Kidney glomerular epithelial cell (primary cell): ENCODE measurements around the gene FNBP1L.
A peak's percentile ranks its signal among the peaks of the same experiment; 100 is the strongest.
"Not testable (repeated sequence)": the region's sequence is repeated elsewhere in the genome, so short reads cannot be mapped to it uniquely, and the experiment has no call there.

ENCODE experiments used
- DNase-seq: peaks from one replicate; lab custom pipeline; 2025; lab: John Stamatoyannopoulos, UW

FNBP1L gene

DNA sequence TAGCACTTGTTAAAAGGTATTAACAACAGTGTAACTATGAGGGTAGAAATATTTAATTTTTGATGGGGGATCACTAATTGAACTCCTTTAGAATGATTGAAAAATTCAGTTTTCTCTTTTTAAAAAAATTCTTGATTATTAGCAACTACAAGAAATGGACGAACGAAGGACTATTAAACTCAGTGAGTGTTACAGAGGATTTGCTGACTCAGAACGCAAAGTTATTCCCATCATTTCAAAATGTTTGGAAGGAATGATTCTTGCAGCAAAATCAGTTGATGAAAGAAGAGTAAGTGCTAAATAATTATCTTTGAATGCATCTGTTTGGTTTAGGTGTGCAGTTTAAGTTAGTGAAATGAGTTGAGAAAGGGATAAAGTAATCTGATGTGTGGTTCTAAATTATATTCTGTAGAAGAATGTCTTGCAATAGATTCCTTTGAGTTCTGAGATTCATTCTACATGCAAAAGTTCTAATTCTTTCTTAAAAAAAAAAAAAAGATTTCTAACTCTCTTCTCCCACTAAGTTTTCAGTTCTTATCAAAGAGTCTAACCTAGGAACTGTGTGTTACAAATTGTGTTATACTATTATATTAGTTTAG, 85.0 kb downstream of the FNBP1L start:
- no peak for DNase-seq

DNA sequence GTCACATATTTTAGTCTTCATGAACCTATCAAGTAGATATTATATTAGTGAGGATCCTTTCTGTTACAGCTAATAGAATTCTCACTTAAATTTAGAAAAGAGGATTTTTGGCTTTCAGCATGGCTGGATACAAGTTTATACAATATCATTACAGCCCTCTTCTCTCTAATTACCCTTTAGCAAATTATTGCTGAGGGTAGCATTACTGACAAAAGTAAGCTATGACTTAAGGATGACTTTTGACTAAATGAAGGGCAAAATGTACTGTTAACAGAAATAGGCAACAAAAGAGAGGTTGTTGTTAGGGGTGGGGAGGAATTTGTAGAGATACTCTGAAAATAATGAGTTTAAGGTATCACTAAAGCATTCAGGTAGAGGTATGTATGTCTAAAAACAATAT, 85.8 kb downstream of the FNBP1L start:
- no peak for DNase-seq

DNA sequence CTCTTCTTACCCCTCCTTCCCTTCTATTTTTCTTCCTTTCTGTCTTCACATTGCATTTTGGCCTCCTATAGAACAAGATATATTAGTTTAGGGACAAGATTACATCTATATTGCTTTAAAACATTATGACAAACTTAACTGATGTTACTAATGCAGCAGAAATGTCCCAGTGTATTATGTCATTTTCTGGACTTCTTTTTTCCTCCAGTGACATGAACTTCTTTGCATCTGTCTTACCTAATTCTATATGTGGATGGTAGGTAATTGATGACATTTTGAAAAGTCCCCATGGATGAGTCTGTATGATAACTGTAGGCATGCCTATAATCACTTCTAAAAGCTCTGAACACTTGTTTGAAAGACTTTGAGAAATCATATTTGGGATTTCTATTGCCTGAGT, 89.5 kb downstream of the FNBP1L start:
- no peak for DNase-seq

DNA sequence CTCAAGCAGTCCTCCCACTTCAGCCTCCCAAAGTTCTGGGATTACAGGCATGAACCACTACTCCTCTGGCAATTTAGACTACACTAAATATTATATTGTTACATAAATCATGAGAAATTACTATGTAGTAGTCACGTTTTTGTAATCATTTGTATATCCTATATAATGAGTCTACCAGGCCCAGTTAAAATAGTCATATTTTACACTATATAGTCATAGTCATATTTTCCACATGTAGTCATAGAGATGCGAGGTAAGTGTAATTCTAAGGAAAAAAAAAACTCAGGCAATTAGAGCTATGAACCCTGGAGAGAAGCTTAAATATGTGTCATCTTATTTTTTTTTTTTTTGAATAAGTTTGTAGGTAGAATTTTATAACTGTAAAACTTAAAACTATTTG, 90.0 kb downstream of the FNBP1L start:
- no peak for DNase-seq

DNA sequence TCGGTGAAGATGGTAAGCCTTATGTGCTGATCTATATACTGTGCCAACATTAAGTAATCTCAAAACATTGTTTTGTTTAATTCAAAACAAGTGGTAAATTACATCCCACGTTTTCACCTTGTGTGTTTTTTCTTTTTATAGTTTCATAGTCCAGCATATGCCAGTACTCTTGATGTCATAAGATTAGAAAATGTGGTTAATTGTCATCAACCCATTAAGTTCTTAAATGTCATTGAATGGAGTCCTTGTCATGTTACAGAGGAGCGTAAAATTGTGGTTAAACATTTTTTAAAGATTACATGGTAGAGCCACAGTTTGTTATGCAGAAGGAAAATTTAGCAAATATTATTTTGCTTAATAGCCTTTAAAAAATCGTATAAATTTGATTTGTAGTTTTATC, 93.1 kb downstream of the FNBP1L start:
- no peak for DNase-seq

DNA sequence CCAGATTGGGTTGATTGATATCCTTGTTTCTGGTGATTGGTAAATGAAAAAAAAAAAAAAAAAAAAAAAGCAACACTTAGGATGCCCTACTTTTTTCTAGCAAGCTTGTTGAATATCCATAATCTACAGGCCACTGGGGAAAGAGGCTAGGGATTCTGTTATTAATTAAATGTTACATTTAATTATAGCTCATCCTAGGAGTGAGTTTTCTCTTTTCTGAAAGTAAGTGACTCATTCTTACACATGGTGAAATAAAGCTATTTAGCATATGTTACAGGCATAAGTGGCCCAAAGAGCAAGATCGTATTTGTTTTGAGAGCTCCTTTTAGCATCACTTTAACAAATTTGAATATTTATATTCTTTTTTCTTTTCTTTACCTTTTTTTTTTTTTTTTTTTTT, 94.5 kb downstream of the FNBP1L start:
- DNase-seq, result no peak

DNA sequence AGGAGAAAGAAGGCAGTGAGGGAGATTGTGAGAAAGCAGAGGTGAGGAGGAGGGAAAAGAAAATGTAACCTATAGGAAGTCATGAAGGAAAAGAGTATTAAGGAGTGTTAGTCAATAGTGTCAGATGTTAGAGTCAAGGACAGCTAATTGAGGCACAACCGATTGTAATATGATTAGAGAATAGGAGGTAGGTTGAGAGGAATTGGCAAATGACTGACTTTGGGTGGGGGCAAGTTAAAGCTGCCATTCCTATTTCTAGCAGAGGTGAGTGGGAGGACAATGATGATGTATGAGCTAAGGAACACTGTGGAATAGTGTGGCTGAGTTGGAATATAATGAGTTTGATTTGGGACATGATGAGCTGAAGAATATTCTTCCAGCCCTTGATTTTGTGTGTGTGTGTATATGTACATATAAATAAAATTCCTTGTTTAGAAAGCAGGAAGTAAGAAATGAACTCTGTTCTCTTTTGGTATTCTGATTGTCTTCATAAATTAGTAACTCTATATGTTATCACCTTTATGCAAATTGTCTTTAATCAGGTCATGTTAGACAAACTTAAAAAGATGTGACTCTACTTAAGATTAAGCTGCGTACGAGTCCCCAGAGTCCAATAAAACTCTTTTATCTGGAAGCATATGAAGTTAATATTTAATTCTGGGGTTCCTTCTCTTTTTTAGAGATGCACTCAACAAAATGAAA, 98.4 kb downstream of the FNBP1L start:
- DNase-seq, result no peak

DNA sequence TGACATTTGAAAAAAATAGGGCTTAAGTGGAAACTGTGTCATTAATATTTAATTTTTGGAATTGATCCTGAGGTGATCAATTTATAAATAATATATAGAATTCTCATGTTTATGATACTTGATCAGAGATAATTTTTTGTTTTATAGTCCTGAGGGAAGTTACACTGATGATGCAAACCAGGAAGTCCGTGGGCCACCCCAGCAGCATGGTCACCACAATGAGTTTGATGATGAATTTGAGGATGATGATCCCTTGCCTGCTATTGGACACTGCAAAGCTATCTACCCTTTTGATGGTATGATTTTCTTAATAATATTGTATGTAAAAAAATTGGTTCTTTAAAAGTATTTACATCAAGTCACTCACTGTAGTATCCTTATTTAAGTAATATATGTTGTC, 101.2 kb downstream of the FNBP1L start:
- no peak for DNase-seq

DNA sequence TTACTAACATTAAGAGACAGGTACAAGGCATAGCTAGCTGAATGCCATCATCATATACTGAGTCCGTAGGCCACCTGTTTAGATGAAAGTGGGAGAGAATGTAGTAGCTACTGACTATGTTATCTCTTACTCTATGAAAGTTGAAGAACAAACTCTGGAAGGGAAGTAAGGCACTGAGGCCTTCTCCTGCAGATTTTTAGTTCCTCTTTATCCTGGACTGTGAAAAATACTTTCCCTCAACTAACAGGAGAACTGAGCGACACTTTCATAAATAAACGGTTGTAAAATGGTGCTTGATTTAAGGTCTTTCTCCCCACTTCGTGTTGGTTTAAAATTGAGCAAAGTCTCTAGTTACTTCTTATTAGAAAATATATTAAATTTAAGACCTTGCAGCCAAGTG, 101.9 kb downstream of the FNBP1L start:
- no peak for DNase-seq

DNA sequence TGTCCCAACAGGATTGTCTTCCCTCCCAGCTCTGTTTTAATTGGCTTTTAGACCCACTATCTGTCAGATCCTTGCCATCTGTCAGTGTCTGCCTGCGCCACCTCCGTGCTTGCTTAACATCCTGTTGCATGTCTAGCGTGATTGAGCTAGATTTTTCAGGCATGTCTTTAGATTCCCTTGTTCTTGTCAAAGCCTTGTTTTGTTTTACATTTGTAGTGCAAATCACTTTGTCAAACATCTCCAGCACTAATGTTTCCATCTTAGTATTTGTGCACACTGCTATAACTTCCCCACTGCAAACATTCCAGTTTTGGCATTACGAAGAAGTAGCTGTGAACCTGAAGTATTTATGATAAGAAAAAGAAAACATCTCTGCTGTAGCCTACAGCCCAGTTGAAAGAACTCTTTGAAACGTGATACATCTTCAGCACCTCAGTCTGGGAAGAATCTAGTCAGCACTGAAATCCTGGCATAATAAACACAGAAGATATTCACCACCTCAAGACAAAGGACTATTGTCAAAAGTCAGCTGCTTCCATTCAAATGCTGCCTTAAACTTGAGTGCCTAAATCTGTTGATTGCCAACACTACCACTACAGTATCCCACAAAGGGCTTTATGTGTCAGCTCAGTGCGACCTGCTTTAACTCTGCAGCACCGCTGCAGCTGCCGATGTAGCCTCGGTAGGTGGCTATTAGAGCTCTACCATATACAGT, 105.0 kb downstream of the FNBP1L start:
- DNase-seq, result no peak

DNA sequence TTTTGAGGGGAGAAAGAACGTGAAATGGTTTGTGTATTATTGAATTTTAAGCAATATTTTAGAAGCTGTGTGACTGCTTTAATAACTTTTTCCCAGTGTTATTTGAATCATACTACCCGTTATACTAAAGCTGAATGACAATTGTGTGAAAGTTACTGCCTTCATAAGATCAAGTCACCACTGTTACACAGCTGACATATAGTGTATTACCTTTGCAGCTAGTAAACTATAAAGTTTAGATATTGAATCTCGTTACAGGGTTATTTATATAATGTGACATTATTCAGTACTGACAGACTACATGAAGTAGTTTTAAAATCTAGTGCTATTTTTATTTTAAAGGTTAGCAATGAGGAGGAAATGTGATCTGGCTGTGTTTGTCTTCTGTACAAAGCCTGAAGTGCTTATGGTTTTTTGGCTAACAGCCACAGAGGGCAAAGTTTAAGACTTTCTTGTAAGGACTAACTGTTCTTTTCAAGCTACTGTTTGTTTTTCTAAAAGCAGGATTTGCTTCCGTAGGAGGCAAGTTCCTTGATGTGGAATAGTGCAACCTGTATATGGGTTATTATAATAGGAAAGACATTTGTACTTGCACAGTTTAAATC, 106.1 kb downstream of the FNBP1L start:
- not testable (repeated sequence) for DNase-seq

DNA sequence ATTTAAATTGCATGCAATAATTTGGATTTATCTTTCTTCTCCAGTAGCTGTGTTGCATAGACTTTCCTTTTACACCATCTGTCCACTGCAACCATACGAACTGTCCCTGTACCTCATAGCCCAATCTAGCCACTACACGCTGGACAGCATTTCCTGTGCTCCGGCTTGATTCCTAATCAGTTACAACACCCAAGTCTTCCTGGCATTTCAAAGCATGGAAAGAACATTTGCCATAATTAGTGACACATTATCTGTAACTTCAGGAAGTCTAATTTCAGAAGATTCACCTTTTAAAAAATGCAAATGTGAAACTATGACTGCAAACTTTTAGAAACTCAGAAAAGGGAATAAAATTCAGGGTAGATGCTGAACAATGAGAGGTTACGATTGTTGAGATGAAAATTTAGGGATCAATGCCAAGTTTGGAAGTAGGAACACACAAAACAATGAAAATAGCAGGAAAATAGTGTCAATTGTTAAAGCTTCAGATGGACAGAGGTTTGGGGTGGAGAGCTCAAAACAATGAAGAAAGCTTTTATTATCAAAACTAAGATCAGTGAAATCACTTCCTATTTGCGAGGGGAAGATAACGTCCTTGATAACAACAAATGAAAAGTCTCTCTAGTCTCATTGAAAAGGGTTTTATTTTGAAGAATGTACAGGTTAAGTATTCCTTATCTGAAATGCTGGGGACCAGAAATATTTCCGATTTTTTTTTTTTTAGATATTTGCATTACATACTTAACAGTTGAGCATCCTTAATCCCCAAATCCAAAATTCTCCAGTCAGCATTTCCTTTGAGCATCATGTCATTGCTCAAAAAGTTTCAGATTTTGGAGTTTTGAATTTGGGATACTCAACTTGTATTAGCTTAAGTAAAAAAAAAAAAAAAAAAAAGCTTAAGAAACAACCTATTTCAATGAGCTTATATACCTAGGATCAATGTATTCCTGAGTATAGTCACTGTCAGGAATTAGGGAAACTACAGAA, 107.3 kb downstream of the FNBP1L start:
- DNase-seq, result no peak

DNA sequence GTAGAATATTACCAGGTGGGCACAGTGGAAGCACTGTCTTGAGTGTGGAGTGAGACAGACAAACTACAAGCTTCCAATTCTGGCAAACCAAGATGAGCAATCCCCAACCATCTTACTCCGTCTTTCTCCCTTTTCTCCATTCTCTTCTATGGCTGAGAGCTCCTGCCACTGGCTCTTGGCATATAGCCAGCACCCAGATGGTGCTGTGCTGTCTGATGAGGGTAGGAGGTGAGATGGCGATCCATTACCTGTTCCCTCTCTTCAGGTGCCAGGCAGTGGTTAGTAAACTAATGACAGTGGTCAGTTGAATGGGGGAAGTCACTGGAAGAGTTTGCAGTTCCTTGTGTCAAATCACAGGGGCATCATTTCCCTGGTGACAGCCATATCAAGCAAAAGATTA, 108.4 kb downstream of the FNBP1L start:
- DNase-seq, result no peak

DNA sequence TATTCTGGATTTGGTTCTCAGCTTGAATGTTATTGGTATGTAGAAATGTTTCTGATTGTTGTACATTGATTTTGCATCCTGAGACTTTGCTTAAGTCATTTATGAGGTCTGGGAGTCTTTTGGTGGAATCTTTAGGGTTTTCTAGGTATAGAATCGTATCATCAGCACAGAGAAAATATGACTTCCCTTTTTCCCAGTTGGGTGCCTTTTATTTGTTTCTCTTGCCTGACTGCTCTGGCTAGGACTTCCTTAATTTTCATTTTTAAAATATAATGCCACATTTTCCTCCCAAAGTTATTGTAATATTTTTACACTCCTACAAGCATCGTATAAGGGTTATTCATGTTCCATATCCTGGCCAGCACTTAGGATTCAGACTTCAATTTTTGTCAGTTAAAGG, 111.1 kb downstream of the FNBP1L start:
- DNase-seq, result no peak

DNA sequence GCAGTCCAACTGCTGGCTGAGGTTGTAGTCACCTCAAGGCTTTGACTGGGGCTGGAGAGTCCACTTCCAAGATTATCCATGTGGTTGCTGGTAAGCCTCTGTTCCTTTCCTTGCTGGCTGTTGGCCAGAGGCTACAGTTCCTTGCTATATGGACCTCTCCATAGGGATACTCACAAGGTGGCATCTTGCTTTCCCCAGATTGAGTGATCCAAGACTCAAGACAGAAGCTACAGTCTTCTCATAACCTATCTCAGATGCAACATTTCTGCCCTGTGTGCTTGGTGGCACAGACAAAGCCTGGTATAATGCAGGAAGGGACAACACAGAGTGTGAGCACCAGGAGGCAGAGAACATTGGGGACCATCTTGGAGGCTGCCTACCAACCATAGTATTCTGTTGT, 111.8 kb downstream of the FNBP1L start:
- DNase-seq, result no peak

DNA sequence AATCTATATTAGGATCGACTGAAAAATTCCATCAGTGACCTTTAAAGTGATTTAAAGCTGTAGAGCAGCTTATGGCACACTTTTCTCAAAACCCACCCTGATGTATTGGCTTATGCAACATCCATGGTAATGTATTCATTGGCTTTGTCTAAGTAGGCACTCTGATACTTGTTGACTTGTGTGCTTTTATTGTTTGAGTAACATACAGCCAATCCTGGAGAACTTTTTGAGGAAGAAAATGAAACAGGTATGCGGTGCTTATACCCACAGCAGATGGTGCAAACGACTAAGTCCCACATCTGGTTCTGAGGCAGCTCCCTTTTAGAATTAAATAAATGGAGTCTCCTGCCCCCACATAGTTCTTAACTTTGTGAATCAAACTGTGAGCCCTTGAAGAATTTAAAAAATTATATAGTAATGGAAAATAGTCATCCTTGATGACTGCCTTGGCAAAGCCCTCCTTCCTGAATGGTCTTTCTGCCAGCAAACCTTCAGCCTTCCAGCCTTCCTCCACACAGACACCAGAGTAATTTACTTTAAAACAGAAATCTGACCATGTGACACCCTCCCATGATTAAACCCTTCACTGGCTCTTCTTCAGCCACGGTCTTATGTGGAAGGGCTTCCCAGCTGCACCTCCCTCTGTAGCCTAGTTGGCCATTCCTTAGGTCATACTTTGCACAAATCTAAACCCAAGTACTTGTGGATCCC, 117.7 kb downstream of the FNBP1L start:
- DNase-seq, result no peak

DNA sequence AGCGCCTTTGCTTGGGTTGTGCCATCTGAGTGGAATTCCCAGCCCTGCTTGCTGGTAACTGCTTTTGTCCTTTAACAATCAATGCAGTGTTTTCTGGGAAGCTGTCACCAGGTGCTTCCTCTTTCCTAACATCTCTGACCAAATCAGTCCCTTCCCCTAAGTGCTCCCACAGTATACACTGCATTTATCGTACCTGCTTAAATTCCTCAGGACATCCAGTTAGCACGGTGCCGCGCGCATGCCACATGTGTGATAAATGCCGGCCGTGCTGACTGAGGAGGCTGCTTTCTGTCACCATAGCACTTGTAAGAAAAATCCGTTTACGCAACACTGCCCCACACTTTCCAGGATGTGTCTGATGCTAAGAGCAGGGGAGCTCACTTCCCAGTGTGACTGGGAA, 118.3 kb downstream of the FNBP1L start:
- no peak for DNase-seq

DNA sequence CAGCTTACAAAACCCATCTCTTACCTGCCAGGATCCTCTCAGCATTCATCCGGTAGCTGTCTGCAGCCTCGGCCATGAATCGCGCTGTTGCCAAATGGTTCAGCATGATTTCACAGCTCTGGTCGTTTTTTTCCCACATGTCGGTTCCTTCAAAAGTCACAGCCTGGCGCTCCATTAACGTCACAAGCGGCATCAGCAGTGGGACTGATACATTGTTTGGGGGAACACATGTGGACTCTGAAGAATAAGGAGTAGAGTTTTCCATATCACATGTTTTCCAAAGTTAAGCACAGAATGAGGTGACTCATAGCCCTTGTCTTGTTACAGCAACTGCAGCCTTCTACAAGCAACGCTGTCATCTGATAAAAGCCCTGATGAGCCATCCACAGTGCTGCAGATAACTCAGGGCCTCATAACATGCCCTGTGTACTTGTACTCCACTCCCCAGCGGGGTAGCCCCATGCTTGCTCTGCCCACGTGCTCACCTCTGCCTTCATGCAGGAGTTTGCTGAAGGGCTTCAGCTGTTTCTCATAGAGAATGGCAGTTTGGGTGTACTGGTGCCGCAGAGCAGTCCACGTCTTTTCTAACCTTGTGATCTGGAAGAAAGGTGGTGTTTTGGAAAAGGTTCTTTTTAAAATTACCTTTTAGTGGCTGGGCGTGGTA, 119.5 kb downstream of the FNBP1L start:
- DNase-seq, result peak; percentile 33

DNA sequence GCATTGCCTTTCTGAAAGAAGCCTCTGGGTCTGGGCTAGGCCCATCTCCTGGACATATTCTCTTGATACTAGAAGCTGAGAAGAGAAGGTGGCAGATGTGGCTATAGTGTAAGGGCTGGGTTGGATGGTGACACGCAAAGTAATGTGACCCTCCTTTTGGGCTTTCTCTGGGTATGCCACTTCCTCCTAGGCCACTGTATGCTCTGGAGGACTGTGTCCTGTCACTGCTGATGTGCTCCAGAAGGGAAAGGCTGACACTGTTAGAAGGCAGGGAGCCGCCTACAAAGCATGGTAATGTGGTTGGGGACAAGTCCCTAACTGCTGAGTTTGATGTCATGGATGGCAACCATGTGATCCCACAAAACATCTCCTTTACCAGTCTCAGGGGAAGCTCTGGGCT, 121.6 kb downstream of the FNBP1L start:
- no peak for DNase-seq

DNA sequence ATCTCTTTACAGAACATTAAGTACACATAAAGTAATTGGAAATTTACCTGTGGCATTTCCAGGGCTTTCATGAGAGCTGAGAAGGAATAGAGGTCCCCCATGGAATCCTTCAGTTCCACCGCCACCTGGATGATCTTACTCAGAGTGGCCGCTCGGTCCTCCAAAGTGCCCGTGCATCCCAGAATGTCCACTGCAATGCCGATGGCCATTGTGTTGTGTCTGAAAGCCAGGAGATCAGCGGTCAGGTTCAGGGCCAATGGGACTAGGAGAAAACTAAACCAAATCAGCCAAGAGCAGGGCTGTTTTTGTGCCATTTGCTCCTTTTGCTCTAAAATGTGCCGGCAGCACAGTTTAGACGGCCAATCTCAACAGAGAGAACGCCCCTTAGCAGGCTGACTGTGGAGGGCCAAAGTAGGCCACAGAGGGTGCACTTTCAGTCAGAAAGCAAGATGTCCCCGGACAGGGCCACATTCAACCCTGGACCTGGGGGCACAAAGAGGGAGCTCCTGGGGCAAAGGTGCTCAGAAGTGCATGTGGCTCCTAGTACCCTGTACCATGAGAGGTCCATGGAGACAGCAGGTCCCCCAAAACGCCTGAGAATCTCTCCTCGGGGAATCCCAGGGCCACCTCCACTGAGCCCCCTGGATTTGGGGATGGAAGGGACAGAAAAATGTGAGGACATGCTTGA, 123.8 kb downstream of the FNBP1L start:
- no peak for DNase-seq
